Prostate gland (tissue), 2 donors: ENCODE measurements around the gene ADAMTSL5. TPM values are rescaled to one million over a fixed set of nuclear protein-coding genes. Genes with fewer than 3 reads are reported as not detected.
A peak's percentile ranks its signal among the peaks of the same experiment; 100 is the strongest.

Experiments used
- DNase-seq: peaks from one replicate; pipeline ENCODE4 v3.0.0-alpha.2; 2019; ENCODE audit warnings: low spot score
- H3K27ac ChIP-seq, 2 donors: fragments of 200-600 bp; sonication (generic); 2 replicates each; pipeline ENCODE4 v1.5.1; 2017 to 2019
- H3K27me3 ChIP-seq: fragments of 200-600 bp; sonication (generic); replicated peaks from 2 replicates; pipeline ENCODE4 v1.5.1; 2019; ENCODE audit not compliant: insufficient read depth
- H3K36me3 ChIP-seq, 2 donors: fragments of 200-600 bp; sonication (generic); 1 replicate in 1 of 2; 2 replicates in 1 of 2; pipeline versions ENCODE4 v1.5.1 to v1.8.1; 2017 to 2019
- H3K4me1 ChIP-seq: fragments of 200-600 bp; sonication (generic); replicated peaks from 2 replicates; pipeline ENCODE4 v1.5.1; 2019
- H3K4me3 ChIP-seq, 2 donors: fragments of 200-600 bp; sonication (generic); 2 replicates each; pipeline ENCODE4 v1.5.1; 2017 to 2019
- H3K9me3 ChIP-seq: fragments of 200-600 bp; sonication (generic); 2 replicates; pipeline ENCODE4 v1.5.1; 2017
- CTCF ChIP-seq, 4 experiments: fragments of 200-600 bp in 2 of 4; fragments of 450-650 bp in 2 of 4; sonication (generic) in 2 of 4; IDR thresholded peaks; 1 replicate in 3 of 4; 2 replicates in 1 of 4; pipeline ENCODE4 v1.5.1; 2016 to 2019; ENCODE audit warnings: antibody characterized with exemption in 4 of 4, mild to moderate bottlenecking in 2 of 4, moderate library complexity in 2 of 4
- POLR2A ChIP-seq: fragments of 450-650 bp; IDR thresholded peaks from one replicate; pipeline ENCODE4 v1.6.1; 2016; ENCODE audit warnings: antibody characterized with exemption, mild to moderate bottlenecking
- POLR2AphosphoS5 ChIP-seq: sonication (generic); formaldehyde crosslinking; IDR thresholded peaks from one replicate; pipeline ENCODE4 v1.6.1; 2017; ENCODE audit warnings: antibody characterized with exemption
- WGBS: methylation state at CpG from one replicate; pipeline ENCODE4 v1.1.5; 2018; 5-methylcytosine and 5-hydroxymethylcytosine counted together
- intact Hi-C: fragments of 100-400 bp; cut with DNase I; formaldehyde crosslinking; loops from one replicate; pipeline ENCODE4 v1.14.2; 2022
- total RNA-seq, 2 donors: library from RNA; depleted of rRNA; stranded (reverse); fragments of >200 nt; gene quantifications; one replicate each; pipeline ENCODE4 v1.1.0, GENCODE V29; 2016

ADAMTSL5 gene
- total RNA-seq, 2 donors from 2014 or later = 0.82 to 14.5 TPM

- DNase-seq = no peak
- Histone ChIP-seq H3K36me3 (no peaks in the 10 kb centered on the region), H3K9me3 (no peaks in the 10 kb centered on the region), H3K4me1 (no peaks in the 10 kb centered on the region), H3K27me3 (peaks cover 14% of the 10 kb centered on the region), H3K27ac (no peak overlapping the region), H3K4me3 (no peak overlapping the region)
- 89% methylated on average over 45 of the region's 45 CpGs for WGBS
- intact Hi-C loops = no loop called here
- TF ChIP-seq CTCF (IDR thresholded peaks at IDR 0.05) (no peak), POLR2AphosphoS5 (no peak), POLR2A (no peak)
Observed at GRCh38 chr19:1505991-1506881, 6.6 kb downstream of the ADAMTSL5 start.

- H3K4me1 ChIP-seq = no peaks in the 10 kb centered on the region
- WGBS = 61% methylated on average over 8 of the region's 8 CpGs
- intact Hi-C loops = no loop called here
- DNase-seq = no peak
- H3K36me3 ChIP-seq = no peaks in the 10 kb centered on the region
- TF ChIP-seq POLR2A = no peak
- H3K4me3 ChIP-seq = no peak overlapping the region
- H3K27ac ChIP-seq = no peak overlapping the region
- no peaks in the 10 kb centered on the region for H3K9me3 ChIP-seq
- peaks cover 14% of the 10 kb centered on the region for H3K27me3 ChIP-seq
Observed at GRCh38 chr19:1505012-1505411, 7.8 kb downstream of the ADAMTSL5 start.

- intact Hi-C loops = loop anchor here (5.0 kb wide), 1 partner anchor 227 kb away; the partner anchor contains the start of gene FAM174C
- H3K36me3 ChIP-seq = no peaks in the 10 kb centered on the region
- no peak overlapping the region for H3K4me3 ChIP-seq
- H3K9me3 ChIP-seq = no peaks in the 10 kb centered on the region
- H3K27me3 ChIP-seq = peaks cover 14% of the 10 kb centered on the region
- H3K4me1 ChIP-seq = no peaks in the 10 kb centered on the region
- H3K27ac ChIP-seq = no peak overlapping the region
- no peak for TF ChIP-seq POLR2A
- TF ChIP-seq CTCF (IDR thresholded peaks at IDR 0.05) = no peak
- TF ChIP-seq POLR2AphosphoS5 = no peak
- WGBS = 52% methylated on average over 23 of the region's 23 CpGs
- DNase-seq = no peak
Observed at GRCh38 chr19:1503925-1504773, 8.7 kb downstream of the ADAMTSL5 start.

GRCh38 chr19:1503089-1503924 is 9.5 kb downstream of the ADAMTSL5 start:
- peak; percentile 10 for TF ChIP-seq POLR2A
- peak; percentile 40 to 70 (median 43) for TF ChIP-seq CTCF (IDR thresholded peaks at IDR 0.05)
- TF ChIP-seq POLR2AphosphoS5 = no peak
- H3K4me1 ChIP-seq = no peaks in the 10 kb centered on the region
- peaks cover 14% of the 10 kb centered on the region for H3K27me3 ChIP-seq
- no peaks in the 10 kb centered on the region for H3K36me3 ChIP-seq
- intact Hi-C loops = loop anchor here (5.0 kb wide), 1 partner anchor 226 kb away; the partner anchor contains the start of gene FAM174C
- no peak for DNase-seq
- no peak overlapping the region for H3K27ac ChIP-seq
- no peak overlapping the region for H3K4me3 ChIP-seq
- H3K9me3 ChIP-seq = no peaks in the 10 kb centered on the region
- WGBS = 8% methylated on average over 49 of the region's 49 CpGs
